SJSA1 (cell line): Measurements from ENCODE around the gene KCTD1. TPM values are rescaled to one million over a fixed set of nuclear protein-coding genes. Genes with fewer than 3 reads are reported as not detected.
A peak's percentile ranks its signal among the peaks of the same experiment; 100 is the strongest.

Experiments used
- DNase-seq, 2 experiments: peaks; one replicate each; pipeline ENCODE4 v3.0.0-alpha.2; 2015 to 2020; ENCODE audit warnings: low spot score in 2 of 2, low read depth in 1 of 2
- H3K27ac ChIP-seq: fragments of 250-450 bp; sonication (Bioruptor Pico); 2 replicates; pipeline ENCODE4 v1.5.1; 2020; ENCODE audit warnings: mild to moderate bottlenecking, moderate library complexity
- H3K27me3 ChIP-seq: fragments of 250-450 bp; sonication (Bioruptor Pico); replicated peaks from 2 replicates; pipeline ENCODE4 v1.5.1; 2020; ENCODE audit warnings: mild to moderate bottlenecking, moderate library complexity
- H3K36me3 ChIP-seq: fragments of 250-450 bp; sonication (Bioruptor Pico); 2 replicates; pipeline ENCODE4 v1.5.1; 2020; ENCODE audit warnings: mild to moderate bottlenecking
- H3K4me1 ChIP-seq: fragments of 250-450 bp; sonication (Bioruptor Pico); replicated peaks from 2 replicates; pipeline ENCODE4 v1.6.1; 2021; ENCODE audit warnings: mild to moderate bottlenecking
- H3K4me3 ChIP-seq: fragments of 250-450 bp; sonication (Bioruptor Pico); 2 replicates; pipeline ENCODE4 v1.5.1; 2020; ENCODE audit warnings: mild to moderate bottlenecking
- H3K9me3 ChIP-seq: fragments of 250-450 bp; sonication (Bioruptor Pico); replicated peaks from 2 replicates; pipeline ENCODE4 v1.5.1; 2020; ENCODE audit warnings: mild to moderate bottlenecking
- total RNA-seq: library from RNA; depleted of rRNA; stranded (reverse); fragments of >200 nt; shearing (Covaris generic); gene quantifications from 2 replicates; pipeline ENCODE4 v1.2.3, GENCODE V29; 2014

KCTD1 gene
- total RNA-seq, 1 experiment from 2014 or later = 10.8 TPM

DNA sequence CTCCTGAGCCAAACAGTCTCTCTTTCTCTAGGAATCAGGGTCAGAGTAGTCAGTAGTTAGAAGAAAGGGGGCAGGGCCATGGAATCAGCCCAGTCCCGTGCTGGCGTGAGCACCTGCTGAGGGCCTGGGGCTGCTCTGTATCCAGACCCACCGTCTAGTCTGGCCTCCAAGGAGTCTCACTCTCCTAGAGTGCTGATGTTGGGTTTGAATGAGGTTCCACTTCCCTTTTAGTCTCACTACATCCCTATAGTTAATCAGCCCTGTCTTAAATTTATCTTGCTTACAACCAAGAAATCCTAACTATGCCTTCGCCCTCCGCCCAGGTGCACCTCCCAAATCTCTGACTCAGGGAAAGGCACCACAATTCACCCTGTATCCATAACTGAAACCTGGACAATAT is 13.4 kb upstream of the KCTD1 start:
- DNase-seq = no peak
- no peak overlapping the region for H3K27ac ChIP-seq
- no peaks in the 10 kb centered on the region for H3K4me1 ChIP-seq
- H3K4me3 ChIP-seq = no peak overlapping the region
- no peaks in the 10 kb centered on the region for H3K27me3 ChIP-seq
- H3K36me3 ChIP-seq = no peaks in the 10 kb centered on the region
- no peaks in the 10 kb centered on the region for H3K9me3 ChIP-seq

DNA sequence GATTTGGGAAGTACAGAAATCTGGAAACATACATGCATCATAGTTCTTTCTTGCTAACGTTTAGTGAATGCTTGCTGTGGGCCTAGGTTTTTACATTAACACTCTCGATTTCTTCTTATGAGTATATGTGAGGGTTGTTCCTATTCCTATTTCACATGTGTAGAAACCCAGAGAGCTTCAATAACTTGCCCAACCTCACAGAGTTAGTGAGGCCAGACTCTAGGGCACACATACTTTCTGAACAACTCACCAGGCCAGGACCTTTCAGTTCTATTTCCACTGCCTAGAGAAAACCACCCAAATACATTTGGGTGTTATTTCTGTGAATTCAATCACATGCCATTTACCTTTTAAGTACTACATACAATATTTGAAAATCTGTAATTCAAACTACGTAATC is 8.2 kb upstream of the KCTD1 start:
- Histone ChIP-seq H3K9me3 (no peaks in the 10 kb centered on the region), H3K36me3 (no peaks in the 10 kb centered on the region), H3K4me1 (no peaks in the 10 kb centered on the region), H3K4me3 (no peak overlapping the region), H3K27me3 (peaks cover 7% of the 10 kb centered on the region), H3K27ac (no peak overlapping the region)
- no peak for DNase-seq

DNA sequence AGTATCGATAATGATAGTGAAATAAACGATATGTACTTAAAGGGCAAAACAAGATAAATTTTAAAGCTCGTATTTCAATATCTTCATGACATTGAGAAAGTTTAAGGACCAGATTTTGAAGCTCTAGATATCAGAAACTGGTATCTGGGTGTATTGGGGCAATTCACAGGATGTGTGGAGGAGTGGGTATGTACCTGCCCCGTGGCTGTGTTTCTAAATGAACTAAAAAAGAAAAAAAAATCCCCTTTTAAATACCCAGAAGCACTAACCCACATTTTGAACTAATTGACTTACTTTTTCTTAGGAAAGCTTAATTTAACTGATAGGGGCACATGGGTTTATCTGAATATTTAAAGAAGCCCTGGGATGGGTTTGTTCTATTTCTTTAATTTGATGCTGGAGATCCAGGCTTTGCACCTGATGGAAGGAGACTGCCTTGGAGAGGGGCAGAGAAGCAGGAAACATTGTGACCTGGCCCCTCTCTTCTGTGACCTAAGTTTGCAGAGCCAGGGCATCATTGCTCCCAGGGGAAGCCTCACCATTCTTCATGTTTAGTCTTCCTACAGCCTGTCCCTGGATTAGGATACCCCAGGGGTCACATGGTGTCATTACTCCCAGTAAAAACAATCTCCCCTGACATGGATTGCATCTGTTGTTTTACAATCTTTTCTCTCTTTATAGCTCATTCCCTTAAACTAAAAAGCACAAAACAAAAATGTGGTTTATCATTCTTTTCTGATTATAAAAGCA is 7.6 kb upstream of the KCTD1 start:
- Histone ChIP-seq H3K9me3 (no peaks in the 10 kb centered on the region), H3K4me3 (no peak overlapping the region), H3K27ac (no peak overlapping the region), H3K36me3 (no peaks in the 10 kb centered on the region), H3K27me3 (peaks cover 7% of the 10 kb centered on the region), H3K4me1 (no peaks in the 10 kb centered on the region)
- DNase-seq = no peak

DNA sequence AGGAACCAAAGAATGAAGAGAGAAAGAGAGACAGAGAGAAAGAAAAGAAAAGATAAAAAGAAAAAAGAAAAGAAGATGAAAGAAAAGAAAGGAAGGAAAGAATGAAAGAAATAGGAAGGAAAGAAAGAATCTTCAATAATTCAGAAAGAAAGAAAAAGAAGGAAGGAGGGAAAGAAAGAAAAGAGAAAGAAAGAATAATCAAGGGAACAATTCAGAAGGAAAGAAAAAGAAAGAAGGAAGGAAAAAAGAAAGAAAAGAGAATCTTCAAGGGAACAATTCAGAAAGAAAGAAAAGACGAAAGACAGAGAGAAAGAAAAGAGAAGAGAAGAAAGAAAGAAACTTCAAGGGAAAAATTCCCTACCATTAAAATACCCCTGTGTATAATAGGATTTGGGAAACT is 5.6 kb upstream of the KCTD1 start:
- H3K9me3 ChIP-seq = no peaks in the 10 kb centered on the region
- H3K27ac ChIP-seq = no peak overlapping the region
- no peak for DNase-seq
- H3K4me3 ChIP-seq = no peak overlapping the region
- H3K27me3 ChIP-seq = peaks cover 7% of the 10 kb centered on the region
- H3K4me1 ChIP-seq = peaks cover 10% of the 10 kb centered on the region
- no peaks in the 10 kb centered on the region for H3K36me3 ChIP-seq

DNA sequence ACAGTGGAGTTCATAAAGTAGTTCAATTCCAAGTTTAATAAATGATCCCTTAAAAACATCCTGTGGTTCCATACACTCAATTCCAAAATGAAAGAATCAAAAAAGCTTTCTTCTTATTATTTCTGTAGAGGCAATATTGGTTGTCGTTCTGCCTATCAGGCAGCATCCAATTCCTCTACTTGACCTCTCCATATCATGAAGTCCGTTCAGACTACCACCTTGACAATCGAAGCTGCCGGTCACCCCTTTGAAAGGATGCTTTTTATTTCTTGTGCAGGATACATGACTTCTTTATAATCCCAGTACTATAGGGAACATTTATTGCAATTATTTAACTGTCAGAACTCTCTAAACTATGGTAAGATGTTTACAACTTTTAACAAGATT is 3.3 kb upstream of the KCTD1 start:
- H3K36me3 ChIP-seq = peaks cover 11% of the 10 kb centered on the region
- peaks cover 7% of the 10 kb centered on the region for H3K27me3 ChIP-seq
- DNase-seq = no peak
- no peak overlapping the region for H3K27ac ChIP-seq
- peaks cover 19% of the 10 kb centered on the region for H3K4me1 ChIP-seq
- H3K9me3 ChIP-seq = no peaks in the 10 kb centered on the region
- no peak overlapping the region for H3K4me3 ChIP-seq

DNA sequence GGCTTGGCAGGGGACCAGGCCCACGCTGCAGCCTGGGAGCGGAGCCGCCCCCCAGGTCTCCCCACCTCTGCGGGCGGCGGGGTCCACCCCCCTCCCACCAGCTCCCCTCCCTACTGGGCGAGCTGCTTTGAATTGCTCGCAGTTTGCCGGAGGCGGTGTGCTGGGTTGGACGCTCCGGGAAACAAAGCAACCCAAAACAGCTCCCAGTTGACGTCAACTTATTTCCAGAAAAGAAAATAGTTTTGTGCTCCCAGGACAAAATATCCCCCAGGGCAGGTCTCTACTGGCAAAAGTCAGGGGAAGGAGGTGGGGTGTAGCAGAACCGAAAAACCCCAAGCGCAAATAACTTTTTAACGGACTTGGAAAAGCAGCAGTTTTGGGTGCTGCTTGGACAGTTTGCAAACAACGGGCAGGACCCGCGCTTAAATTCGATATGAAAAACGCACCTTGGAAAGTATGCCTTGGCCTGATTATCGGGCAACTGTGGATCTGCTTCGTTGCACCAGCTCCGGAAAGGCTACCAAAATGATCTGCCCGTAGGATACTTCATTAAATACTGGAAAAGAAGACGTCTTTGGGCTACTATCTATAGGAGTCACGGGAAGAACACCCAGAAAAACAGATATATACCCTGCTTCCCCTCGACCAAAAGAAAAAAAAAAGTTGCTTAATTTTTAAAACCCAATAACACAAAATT is 2.8 kb upstream of the KCTD1 start:
- Histone ChIP-seq H3K9me3 (no peaks in the 10 kb centered on the region), H3K4me3 (no peak overlapping the region), H3K36me3 (peaks cover 15% of the 10 kb centered on the region), H3K27me3 (peaks cover 7% of the 10 kb centered on the region), H3K27ac (no peak overlapping the region), H3K4me1 (peaks cover 19% of the 10 kb centered on the region)
- no peak for DNase-seq

DNA sequence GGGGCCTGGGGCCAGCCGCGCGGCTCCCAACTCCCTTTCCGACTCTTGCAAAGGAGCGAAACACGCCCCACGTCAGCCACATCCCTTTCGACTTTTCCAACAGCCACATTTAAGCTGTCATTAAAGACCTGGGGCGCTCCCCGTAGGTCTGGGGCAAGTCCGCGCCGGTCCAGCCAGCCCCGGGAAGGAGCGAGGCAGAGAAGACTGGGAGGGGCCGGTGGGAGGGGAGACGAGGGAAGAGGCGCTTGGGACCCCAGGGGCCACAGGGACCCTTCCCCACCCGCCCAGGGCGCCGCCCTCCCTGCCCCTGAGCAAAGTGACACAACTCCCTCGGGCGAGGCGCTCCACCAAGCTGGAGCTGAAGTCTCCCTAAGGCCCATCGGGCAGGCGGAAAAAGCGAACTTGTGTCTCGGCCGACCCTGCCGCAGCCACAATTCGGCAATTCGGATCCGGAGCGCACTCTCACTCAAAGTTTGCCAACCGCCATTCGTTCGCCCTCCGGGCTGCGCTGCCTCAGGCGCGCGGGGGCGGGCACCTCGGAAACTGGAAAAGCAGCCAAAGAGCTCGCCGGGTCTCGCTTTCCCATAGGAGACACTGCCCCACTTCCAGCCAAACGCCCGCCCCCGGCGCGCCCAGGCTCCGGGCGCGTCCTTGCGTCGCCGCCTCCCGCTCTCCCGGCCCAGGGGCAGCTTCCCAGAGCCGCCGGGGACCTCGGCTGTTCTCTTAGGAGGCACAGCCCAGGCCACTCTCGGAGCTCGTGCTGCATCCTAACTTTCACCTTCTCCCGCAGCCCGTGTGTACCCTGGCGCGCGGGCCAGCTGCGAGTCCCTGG is 1.1 kb upstream of the KCTD1 start:
- DNase-seq = peak; percentile 73 to 75
- peaks cover 15% of the 10 kb centered on the region for H3K36me3 ChIP-seq
- H3K4me1 ChIP-seq = peaks cover 30% of the 10 kb centered on the region
- H3K4me3 ChIP-seq = peak overlapping the region; percentile 82
- H3K27ac ChIP-seq = peak overlapping the region; percentile 19
- H3K9me3 ChIP-seq = no peaks in the 10 kb centered on the region
- peaks cover 2% of the 10 kb centered on the region for H3K27me3 ChIP-seq

DNA sequence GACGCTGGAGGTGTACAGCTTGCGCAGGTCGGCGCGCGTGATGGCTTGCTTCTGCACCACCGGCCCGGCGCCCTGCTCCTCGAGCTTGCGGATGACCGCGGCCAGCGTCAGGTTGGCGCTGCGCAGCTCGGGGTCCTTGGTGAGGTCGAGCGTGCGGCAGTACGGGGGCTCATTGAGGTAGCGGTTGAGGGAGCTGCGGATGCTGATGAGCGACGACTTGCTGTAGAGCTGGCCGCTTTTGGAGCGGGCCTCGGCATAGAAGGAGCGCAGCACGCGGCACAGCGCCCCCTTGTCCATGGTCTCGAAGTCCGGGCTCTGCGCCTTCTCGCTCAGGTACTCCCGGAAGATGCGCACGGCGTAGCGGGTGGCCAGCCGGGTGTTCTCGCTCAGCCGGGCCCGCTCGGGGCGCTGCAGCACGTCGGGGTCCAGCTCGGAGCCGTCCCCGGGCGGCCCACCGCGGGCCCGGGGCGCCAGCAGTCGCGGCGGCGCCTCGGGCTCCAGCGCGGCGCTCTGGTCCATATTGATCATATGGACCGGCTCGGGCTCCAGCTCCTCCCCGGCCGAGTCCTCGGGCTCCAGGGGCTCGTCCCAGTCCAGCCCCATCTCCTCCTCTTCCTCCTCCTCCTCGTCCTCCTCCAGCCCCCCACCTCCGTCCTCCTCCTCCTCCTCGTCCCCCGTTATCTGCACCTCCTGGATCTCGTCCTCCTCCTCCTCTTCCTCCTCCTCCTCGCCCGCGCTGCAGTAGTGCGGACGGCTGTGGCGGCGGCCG is 523 bp downstream of the KCTD1 start:
- no peak overlapping the region for H3K27ac ChIP-seq
- H3K4me1 ChIP-seq = peaks cover 30% of the 10 kb centered on the region
- no peak for DNase-seq
- H3K9me3 ChIP-seq = no peaks in the 10 kb centered on the region
- H3K36me3 ChIP-seq = peaks cover 15% of the 10 kb centered on the region
- peak overlapping the region; percentile 82 for H3K4me3 ChIP-seq
- no peaks in the 10 kb centered on the region; the same call in none of the 2 replicates for H3K27me3 ChIP-seq

DNA sequence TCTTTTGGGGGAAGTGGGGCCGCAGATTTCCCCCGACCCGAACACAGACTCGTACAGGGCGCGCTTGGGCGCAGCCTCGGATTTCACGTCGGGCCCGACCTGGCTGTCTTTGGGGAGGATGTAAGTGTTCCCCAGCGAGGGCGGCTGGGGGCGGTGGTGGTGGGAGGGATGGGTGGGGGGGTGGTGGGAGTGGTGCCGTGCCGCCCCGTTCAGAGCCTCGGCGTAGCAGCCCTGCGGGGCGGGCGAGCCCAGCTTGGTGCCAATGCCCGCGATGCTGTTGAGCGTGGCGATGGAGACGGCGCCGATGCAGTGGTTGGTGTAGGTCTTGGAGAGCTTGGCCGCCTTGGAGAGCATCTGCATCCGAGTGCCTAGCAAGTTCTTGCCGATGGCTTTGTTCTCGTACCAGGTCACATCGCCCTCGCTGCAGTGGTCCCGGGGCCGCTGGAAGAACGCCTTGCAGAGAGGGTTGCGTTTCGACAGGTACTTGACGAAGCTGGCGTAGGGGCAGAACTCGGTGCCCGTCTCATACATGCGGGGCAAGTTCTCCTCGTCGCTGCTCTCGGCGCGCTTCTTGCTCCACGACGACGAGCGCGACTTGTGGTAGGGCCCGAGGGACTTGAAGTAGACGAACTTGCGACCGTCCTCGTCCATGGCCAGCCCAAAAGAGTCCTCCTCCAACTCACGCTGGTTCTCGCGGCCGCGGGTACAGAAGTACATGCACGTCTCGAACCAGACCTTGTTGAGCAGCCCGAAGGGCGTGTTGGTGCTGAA is 1.3 kb downstream of the KCTD1 start:
- no peak for DNase-seq
- H3K4me1 ChIP-seq = peaks cover 30% of the 10 kb centered on the region
- no peaks in the 10 kb centered on the region for H3K9me3 ChIP-seq
- no peak overlapping the region for H3K27ac ChIP-seq
- H3K36me3 ChIP-seq = peaks cover 18% of the 10 kb centered on the region
- no peak overlapping the region for H3K4me3 ChIP-seq
- H3K27me3 ChIP-seq = no peaks in the 10 kb centered on the region; the same call in 1 of the 2 replicates

DNA sequence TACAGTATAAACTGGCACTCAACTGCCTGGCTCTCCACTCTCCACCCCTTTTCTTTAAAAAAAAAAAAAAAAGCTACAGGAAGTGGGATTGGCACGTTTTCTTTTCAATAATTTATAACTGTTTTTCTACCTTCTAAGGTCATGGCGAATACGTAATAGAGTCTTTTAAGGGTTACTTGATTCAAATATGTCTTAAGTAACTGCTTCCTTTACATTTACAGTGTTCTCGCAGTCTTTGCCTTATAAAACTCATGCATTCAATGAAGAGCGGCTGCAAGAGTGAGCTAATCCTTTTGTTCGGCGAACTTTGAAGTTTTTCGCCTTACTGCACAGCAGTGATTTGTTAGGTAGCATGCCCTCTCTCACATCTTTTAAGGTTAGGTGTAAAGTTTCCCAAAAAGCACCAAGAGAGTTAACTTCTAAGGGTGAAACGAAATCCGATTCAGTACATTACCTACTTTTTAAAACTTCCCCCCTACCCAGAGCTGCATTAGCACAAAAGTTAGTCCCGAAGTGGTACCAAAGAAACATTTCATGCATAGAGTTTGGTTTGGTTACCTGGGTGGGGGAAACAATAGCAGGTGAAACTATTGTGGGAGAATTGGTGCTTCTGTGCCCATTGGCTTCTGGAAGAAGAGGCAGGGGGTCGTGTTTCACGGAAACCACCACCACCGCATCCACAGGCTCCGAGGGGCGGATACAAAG is 2.0 kb downstream of the KCTD1 start:
- DNase-seq = no peak
- Histone ChIP-seq H3K9me3 (no peaks in the 10 kb centered on the region), H3K4me3 (no peak overlapping the region), H3K36me3 (peaks cover 18% of the 10 kb centered on the region), H3K4me1 (peaks cover 30% of the 10 kb centered on the region), H3K27me3 (no peaks in the 10 kb centered on the region; the same call in 1 of the 2 replicates), H3K27ac (no peak overlapping the region)

DNA sequence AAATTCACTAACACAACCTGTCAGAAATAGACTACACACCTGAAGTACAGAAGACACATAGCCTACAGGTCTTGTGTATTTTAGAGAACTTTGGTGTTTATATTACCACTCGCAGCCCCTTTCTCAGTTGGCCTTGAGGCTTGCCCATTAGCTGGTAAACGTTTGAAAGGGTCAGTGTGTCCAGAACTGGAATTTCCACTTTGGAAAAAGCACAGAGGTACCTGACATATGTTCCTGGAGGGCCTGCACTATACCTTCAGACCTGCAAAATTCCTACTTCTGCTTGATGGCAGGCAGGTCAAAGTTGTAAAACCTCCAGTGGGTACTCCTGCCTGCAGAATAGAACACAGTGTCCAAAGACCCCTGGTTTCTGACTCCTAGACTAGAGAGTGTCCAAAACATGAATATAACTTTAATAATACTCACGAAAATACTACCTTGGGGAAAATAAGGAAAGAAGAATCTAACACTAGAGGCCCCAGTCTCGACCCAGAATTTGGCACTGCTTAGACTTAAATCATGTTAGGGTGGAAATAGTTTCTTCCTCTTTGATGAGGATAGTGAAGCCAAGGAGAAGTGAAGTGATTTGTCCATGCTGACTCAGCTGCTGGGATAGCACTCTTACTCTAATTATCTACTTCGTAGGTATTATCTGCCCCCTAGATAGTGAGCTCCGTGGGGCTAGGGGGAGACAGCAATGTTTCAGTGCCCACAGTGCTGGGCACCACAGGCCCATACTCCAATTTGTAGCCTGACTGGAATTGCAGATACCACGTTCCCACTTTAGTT is 2.8 kb downstream of the KCTD1 start:
- no peak for DNase-seq
- no peaks in the 10 kb centered on the region for H3K9me3 ChIP-seq
- no peak overlapping the region for H3K27ac ChIP-seq
- peaks cover 27% of the 10 kb centered on the region for H3K4me1 ChIP-seq
- H3K4me3 ChIP-seq = no peak overlapping the region
- H3K36me3 ChIP-seq = peaks cover 18% of the 10 kb centered on the region
- H3K27me3 ChIP-seq = no peaks in the 10 kb centered on the region; the same call in 1 of the 2 replicates

DNA sequence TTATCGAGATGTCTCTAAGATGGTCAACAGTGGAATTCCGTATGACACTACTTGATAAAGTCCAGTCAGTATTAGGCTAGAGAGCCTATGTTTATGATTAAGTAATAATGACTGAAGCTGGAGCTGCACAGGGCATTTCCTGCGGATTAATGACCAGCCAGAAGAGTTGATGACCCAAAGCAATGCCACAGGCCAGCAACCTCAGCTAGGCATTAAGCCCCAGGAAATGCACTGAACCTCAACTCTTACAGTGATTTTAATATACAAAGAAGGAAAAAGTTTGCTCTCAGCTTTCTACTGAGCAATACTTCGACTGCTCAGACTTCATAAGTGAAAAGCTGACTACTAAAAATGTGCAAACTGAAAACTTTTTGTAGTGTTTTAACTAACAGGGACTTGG is 3.9 kb downstream of the KCTD1 start:
- Histone ChIP-seq H3K27me3 (no peaks in the 10 kb centered on the region), H3K36me3 (peaks cover 20% of the 10 kb centered on the region), H3K4me3 (no peak overlapping the region), H3K4me1 (peaks cover 20% of the 10 kb centered on the region), H3K27ac (no peak overlapping the region), H3K9me3 (no peaks in the 10 kb centered on the region)
- DNase-seq = no peak
